Astrocyte (in vitro differentiated cells and primary cell): ENCODE measurements around the gene RHOC.
"Not testable (repeated sequence)": the region's sequence is repeated elsewhere in the genome, so short reads cannot be mapped to it uniquely, and the experiment has no call there.

Experiments
- CTCF ChIP-seq: IDR thresholded peaks from 2 replicates; pipeline ENCODE4 v1.5.1; 2011; ENCODE audit warnings: low read depth, mild to moderate bottlenecking, inconsistent platforms, low read length, moderate library complexity; ENCODE audit not compliant: insufficient read depth
- EZH2 ChIP-seq: IDR thresholded peaks from 2 replicates; pipeline ENCODE4 v1.6.1; 2012; ENCODE audit warnings: mild to moderate bottlenecking, low read length, inconsistent platforms; ENCODE audit not compliant: insufficient read depth

GRCh38 chr1:112729011-112729410 lies 22.1 kb upstream of the RHOC start:
- TF ChIP-seq CTCF, EZH2: not testable (repeated sequence)
